ENCODE results near the gene BSG. TPM values are rescaled to one million over a fixed set of nuclear protein-coding genes. Genes with fewer than 3 reads are reported as not detected.
"Not testable (repeated sequence)": the region's sequence is repeated elsewhere in the genome, so short reads cannot be mapped to it uniquely, and the experiment has no call there.

BSG gene
- total and polyA plus RNA-seq, 10 donors = 95.3 to 307 (median 213) TPM

GRCh38 chr19:597406-598315 is 25.3 kb downstream of the BSG start:
- TF ChIP-seq POLR2AphosphoS5 (IDR thresholded peaks at IDR 0.05) = no peak
- no peak for TF ChIP-seq POLR2A (IDR thresholded peaks at IDR 0.05)
- no peak for TF ChIP-seq CTCF (IDR thresholded peaks at IDR 0.05 in 8 of 11, conservative IDR thresholded peaks at IDR 0.05 in 3 of 11)
- Histone ChIP-seq H3K27ac (no peak overlapping the region), H3K27me3 (replicated peaks in 1 of 7) (peaks cover 0 to 35% (median 5%) of the 10 kb centered on the region in 7 donors), H3K36me3 (no peaks in the 10 kb centered on the region), H3K4me1 (no peaks in the 10 kb centered on the region), H3K9me3 (peaks cover 0 to 5% (median 0%) of the 10 kb centered on the region in 8 donors), H3K4me3 (no peak overlapping the region)
- 73 to 76% (median 75%) methylated on average over 17 to 18 of the region's 18 CpGs for WGBS, 5 donors
- intact Hi-C loops (cut with DNase I; ENCODE audit: low total_unique reads) = no loop called here
- DNase-seq = no peak

DNA sequence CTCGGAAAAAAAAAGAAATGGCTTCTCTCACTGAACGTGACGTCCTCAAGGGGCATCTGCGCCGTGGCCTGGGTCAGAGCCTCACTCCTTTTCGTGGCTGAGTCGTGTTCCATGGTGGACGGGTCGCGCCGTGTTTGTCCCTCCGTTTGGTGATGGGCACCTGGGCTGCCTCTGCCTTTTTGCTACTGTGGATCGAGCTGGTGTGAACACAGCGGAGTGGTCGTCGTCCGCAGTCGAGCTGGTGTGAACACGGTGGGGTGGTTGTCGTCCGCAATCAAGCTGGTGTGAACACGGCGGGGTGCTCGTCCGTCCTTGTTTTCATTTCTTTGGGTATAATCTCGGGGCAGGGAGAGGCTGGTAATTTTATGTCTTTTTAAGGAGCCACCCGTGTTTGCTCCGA is 28.9 kb downstream of the BSG start:
- Histone ChIP-seq H3K9me3 (peaks cover 0 to 5% (median 0%) of the 10 kb centered on the region in 8 donors), H3K4me3 (no peak overlapping the region), H3K4me1 (no peaks in the 10 kb centered on the region), H3K27ac (no peak overlapping the region), H3K27me3 (replicated peaks in 1 of 7) (peaks cover 0 to 6% (median 0%) of the 10 kb centered on the region in 7 donors), H3K36me3 (no peaks in the 10 kb centered on the region)
- 90 to 95% (median 93%) methylated on average over 28 of the region's 28 CpGs for WGBS, 5 donors
- DNase-seq = no peak
- TF ChIP-seq CTCF (IDR thresholded peaks at IDR 0.05 in 8 of 11, conservative IDR thresholded peaks at IDR 0.05 in 3 of 11) = no peak
- TF ChIP-seq POLR2A (IDR thresholded peaks at IDR 0.05) = no peak
- TF ChIP-seq POLR2AphosphoS5 (IDR thresholded peaks at IDR 0.05) = no peak
- intact Hi-C loops (cut with DNase I; ENCODE audit: low total_unique reads) = no loop called here

DNA sequence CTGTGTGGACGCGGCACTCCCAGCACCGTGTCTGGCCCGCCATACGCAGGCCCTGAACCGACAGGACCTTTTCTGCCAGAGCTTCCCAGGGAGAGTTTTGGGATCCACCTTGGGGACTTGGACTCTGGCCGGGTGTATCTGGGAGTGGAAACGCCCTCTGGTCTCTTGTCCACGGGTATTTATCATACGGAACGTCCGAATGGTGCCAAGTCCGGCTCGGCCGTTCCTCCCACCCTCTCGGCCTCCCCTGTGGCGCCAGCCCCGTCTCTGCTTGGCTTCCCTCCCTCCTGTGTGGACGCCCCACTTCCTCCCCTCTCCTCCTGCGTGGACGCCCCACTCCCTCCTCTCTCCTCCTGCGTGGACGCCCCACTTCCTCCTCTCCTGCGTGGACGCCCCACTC is 29.4 kb downstream of the BSG start:
- TF ChIP-seq POLR2A (IDR thresholded peaks at IDR 0.05) = no peak
- Histone ChIP-seq H3K27me3 (replicated peaks in 1 of 7) (peaks cover 0 to 1% (median 0%) of the 10 kb centered on the region in 7 donors), H3K36me3 (no peaks in the 10 kb centered on the region), H3K4me1 (no peaks in the 10 kb centered on the region), H3K9me3 (peaks cover 0 to 5% (median 0%) of the 10 kb centered on the region in 8 donors), H3K4me3 (no peak overlapping the region), H3K27ac (no peak overlapping the region)
- DNase-seq = no peak
- 76 to 88% (median 87%) methylated on average over 25 of the region's 25 CpGs for WGBS, 5 donors
- intact Hi-C loops (cut with DNase I; ENCODE audit: low total_unique reads) = no loop called here

DNA sequence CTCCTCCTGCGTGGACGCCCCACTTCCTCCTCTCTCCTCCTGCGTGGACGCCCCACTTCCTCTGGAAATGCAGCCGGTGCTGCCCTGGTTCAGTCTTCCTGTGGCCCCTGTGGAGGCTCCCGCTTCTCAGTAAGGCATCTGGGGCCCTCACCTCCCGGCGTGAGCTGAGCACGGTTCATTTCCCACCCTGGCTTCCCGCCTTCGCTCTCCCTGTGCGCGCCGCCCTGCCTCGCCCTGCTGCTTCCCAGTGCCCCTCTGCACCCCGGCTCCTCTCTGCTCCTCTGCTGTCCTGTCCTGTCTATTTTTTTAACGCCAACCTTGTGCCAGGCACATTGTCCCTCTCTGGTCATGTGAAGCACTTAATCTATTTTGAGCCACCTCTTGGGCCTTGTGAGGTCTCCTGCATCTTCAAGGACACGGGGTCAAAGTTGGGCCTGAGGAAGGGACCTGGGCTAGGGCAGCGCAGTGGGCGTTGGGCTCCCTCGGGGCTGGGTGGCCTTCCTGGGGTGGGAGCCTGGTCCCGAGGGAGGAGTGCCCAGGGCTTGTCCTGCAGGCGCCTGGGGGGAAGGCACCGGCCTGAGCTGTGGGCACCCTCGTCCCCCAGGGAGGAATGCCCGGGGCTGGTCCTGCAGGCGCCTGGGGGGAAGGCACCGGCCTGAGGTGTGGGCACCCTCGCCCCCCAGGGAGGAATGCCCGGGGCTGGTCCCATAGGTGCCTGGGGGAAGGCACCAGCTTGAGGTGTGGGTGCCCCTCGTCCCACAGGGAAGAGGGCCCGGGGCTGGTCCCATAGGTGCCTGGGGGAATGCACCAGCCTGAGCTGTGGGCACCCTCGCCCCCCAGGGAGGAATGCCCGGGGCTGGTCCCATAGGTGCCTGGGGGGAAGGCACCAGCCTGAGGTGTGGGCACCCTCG is 30.2 kb downstream of the BSG start:
- Histone ChIP-seq H3K4me1 (no peaks in the 10 kb centered on the region), H3K27ac (no peak overlapping the region), H3K27me3 (replicated peaks in 1 of 7) (no peaks in the 10 kb centered on the region), H3K9me3 (peaks cover 0 to 5% (median 0%) of the 10 kb centered on the region in 8 donors), H3K4me3 (no peak overlapping the region), H3K36me3 (no peaks in the 10 kb centered on the region)
- DNase-seq = no peak
- TF ChIP-seq CTCF (IDR thresholded peaks at IDR 0.05 in 8 of 11, conservative IDR thresholded peaks at IDR 0.05 in 3 of 11) (no peak), POLR2AphosphoS5 (IDR thresholded peaks at IDR 0.05) (no peak), POLR2A (IDR thresholded peaks at IDR 0.05) (no peak)
- 70 to 87% (median 76%) methylated on average over 33 to 35 of the region's 35 CpGs for whole genome bisulfite sequencing, 5 donors
- intact Hi-C loops (cut with DNase I; ENCODE audit: low total_unique reads) = no loop called here

GRCh38 chr19:603302-603639 is 30.9 kb downstream of the BSG start:
- H3K4me1 ChIP-seq; H3K9me3 ChIP-seq; DNase-seq; H3K27me3 ChIP-seq (replicated peaks in 1 of 7); H3K27ac ChIP-seq; intact Hi-C loops (cut with DNase I; ENCODE audit: low total_unique reads); H3K36me3 ChIP-seq; H3K4me3 ChIP-seq: not testable (repeated sequence)
- 74 to 96% (median 86%) methylated on average over 10 to 13 of the region's 13 CpGs for WGBS, 5 donors

- H3K4me1 ChIP-seq; H3K36me3 ChIP-seq; H3K4me3 ChIP-seq; H3K9me3 ChIP-seq; H3K27ac ChIP-seq; DNase-seq; H3K27me3 ChIP-seq (replicated peaks in 1 of 7); intact Hi-C loops (cut with DNase I; ENCODE audit: low total_unique reads): not testable (repeated sequence)
- 90 to 95% (median 91%) methylated on average over 15 to 20 of the region's 20 CpGs for WGBS, 5 donors
Measured at GRCh38 chr19:603779-604178, 31.4 kb downstream of the BSG start.
